Astrocyte (in vitro differentiated cells and primary cell): ENCODE results near the gene GLYATL3.

Experiments
- EZH2 ChIP-seq: IDR thresholded peaks from 2 replicates; pipeline ENCODE4 v1.6.1; 2012; ENCODE audit warnings: mild to moderate bottlenecking, low read length, inconsistent platforms; ENCODE audit not compliant: insufficient read depth
- TF ChIP-seq, protein P1 (sequence below): IDR thresholded peaks from 2 replicates; pipeline ENCODE4 v1.5.1; 2011; ENCODE audit warnings: low read depth, mild to moderate bottlenecking, inconsistent platforms, low read length, moderate library complexity; ENCODE audit not compliant: insufficient read depth

DNA sequence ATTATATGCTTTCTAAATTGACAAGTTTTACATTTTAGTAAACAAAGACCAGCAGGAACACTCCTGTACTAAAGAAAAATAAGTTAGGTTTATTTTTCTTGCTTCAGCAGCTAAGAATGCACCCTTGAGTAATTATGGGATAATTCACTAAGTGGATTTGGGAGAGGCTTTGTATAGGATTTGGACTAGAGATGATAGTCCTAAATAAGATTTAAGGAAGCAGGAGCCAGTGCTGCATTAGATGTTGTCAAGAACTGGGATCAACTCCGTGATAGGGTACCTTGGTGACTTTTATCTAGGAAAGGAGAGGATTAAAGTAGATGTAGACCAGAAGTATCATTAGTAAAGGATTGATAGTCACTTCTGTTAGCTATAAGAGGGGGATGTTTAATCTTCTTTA lies 46.6 kb downstream of the GLYATL3 start:
- TF ChIP-seq, protein P1, sequence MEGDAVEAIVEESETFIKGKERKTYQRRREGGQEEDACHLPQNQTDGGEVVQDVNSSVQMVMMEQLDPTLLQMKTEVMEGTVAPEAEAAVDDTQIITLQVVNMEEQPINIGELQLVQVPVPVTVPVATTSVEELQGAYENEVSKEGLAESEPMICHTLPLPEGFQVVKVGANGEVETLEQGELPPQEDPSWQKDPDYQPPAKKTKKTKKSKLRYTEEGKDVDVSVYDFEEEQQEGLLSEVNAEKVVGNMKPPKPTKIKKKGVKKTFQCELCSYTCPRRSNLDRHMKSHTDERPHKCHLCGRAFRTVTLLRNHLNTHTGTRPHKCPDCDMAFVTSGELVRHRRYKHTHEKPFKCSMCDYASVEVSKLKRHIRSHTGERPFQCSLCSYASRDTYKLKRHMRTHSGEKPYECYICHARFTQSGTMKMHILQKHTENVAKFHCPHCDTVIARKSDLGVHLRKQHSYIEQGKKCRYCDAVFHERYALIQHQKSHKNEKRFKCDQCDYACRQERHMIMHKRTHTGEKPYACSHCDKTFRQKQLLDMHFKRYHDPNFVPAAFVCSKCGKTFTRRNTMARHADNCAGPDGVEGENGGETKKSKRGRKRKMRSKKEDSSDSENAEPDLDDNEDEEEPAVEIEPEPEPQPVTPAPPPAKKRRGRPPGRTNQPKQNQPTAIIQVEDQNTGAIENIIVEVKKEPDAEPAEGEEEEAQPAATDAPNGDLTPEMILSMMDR, result no peak
- no peak for TF ChIP-seq EZH2
